Mucosa of descending colon (tissue), 3 donors: ENCODE measurements around the gene IP6K3. TPM values are rescaled to one million over a fixed set of nuclear protein-coding genes. Genes with fewer than 3 reads are reported as not detected.

Experiments used
- ATAC-seq: fragments of 200-7000 bp; cut with Tn5 transposase; one replicate; pipeline ENCODE4 v1.9.1; 2020; ENCODE audit warnings: mild to moderate bottlenecking, moderate library complexity
- DNase-seq, 3 donors: peaks; one replicate each; pipeline ENCODE4 v3.0.0-alpha.2; 2020
- H3K36me3 ChIP-seq: fragments of 200-600 bp; one replicate; pipeline ENCODE4 v1.8.0; 2021; ENCODE audit warnings: low read depth, mild to moderate bottlenecking
- H3K4me1 ChIP-seq: fragments of 200-600 bp; one replicate; pipeline ENCODE4 v1.8.0; 2021; ENCODE audit warnings: low read depth, mild to moderate bottlenecking
- H3K4me3 ChIP-seq: fragments of 200-600 bp; one replicate; pipeline ENCODE4 v1.8.0; 2021; ENCODE audit warnings: mild to moderate bottlenecking
- H3K9me3 ChIP-seq: fragments of 200-600 bp; one replicate; pipeline ENCODE4 v1.8.0; 2021; ENCODE audit warnings: mild to moderate bottlenecking
- intact Hi-C, 2 donors: fragments of 100-400 bp; cut with DNase I in 1 of 2; cut with micrococcal nuclease in 1 of 2; formaldehyde crosslinking; loops; one replicate each; pipeline versions ENCODE4 v1.11.0 to v1.11.1; 2022; cut with DNase I, micrococcal nuclease
- long read RNA-seq, 2 donors: library from polyadenylated mRNA; unstranded; transcript quantifications; one replicate each; pipeline ENCODE4 v2.0.0, GENCODE V29; 2019 to 2021
- total RNA-seq, 3 donors: library from RNA; stranded (reverse); fragmentation: NEBNext Ultra II Directional in 2 of 3; extraction: Animal tissue kit (Norgen Biotek cat#: 25700) in 2 of 3; gene quantifications; one replicate each; pipeline versions ENCODE4 v1.2.1 to v1.2.4, GENCODE V29; 2021 to 2023
- TF ChIP-seq, protein P1 (sequence below): fragments of 200-600 bp; IDR thresholded peaks from one replicate; pipeline ENCODE4 v1.8.0; 2022; ENCODE audit warnings: antibody characterized with exemption, mild to moderate bottlenecking
- donor health status: DM: no; HTN: no; CAD: no; lungs with moderate emphysema.
- donor health status: DM: no; HTN: no; CAD: no.
- donor health status: DM: no; HTN: yes; CAD: no.

IP6K3 gene, protein sequence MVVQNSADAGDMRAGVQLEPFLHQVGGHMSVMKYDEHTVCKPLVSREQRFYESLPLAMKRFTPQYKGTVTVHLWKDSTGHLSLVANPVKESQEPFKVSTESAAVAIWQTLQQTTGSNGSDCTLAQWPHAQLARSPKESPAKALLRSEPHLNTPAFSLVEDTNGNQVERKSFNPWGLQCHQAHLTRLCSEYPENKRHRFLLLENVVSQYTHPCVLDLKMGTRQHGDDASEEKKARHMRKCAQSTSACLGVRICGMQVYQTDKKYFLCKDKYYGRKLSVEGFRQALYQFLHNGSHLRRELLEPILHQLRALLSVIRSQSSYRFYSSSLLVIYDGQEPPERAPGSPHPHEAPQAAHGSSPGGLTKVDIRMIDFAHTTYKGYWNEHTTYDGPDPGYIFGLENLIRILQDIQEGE
- 1 to 10 TPM in 1 of 3 donors, under 1 TPM in 2; 0.67 to 6.8 (median 0.96) TPM for total RNA-seq
- long read RNA-seq, donor 1, partial matches to known transcripts = 1 of 10 reads
- long read RNA-seq, donor 1, other reads (novel, unspliced or antisense) = 6 of 10 reads
- long read RNA-seq, donor 2 = 0 reads

DNA sequence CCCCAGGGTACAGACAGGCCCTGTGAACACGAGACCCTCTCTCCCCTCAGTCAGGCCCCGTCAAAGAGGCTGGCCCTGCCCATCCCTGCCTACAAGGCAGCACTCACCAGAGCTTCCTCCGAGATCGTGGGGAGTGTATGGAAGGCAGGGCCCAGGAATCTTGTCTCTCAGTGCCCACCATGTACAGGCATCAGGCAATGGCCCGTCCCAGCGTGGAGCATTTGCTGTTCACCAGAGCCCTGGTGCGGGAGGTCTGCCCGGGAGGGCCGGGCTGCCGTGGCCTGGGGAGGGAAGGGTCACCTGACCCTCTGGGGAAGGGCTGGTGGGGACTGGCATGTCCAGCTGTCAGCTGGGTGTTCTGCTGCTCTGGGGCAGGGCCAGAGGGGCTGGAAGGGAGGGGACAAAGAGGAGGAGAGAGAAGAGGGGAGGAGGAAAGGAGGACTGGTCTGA lies at the start of gene IP6K3:
Gene IP6K3, minus strand, starts transcription at position 255 of the 450 bp plus-strand sequence. CDS start 11,429 bp downstream, outside the sequence.
- Histone ChIP-seq H3K4me1 (peaks cover 18% of the 10 kb centered on the region), H3K9me3 (no peaks in the 10 kb centered on the region), H3K36me3 (no peaks in the 10 kb centered on the region), H3K4me3 (no peak within 1 kb of the TSS)
- intact Hi-C loops = no loop called here
- TF ChIP-seq, protein P1, sequence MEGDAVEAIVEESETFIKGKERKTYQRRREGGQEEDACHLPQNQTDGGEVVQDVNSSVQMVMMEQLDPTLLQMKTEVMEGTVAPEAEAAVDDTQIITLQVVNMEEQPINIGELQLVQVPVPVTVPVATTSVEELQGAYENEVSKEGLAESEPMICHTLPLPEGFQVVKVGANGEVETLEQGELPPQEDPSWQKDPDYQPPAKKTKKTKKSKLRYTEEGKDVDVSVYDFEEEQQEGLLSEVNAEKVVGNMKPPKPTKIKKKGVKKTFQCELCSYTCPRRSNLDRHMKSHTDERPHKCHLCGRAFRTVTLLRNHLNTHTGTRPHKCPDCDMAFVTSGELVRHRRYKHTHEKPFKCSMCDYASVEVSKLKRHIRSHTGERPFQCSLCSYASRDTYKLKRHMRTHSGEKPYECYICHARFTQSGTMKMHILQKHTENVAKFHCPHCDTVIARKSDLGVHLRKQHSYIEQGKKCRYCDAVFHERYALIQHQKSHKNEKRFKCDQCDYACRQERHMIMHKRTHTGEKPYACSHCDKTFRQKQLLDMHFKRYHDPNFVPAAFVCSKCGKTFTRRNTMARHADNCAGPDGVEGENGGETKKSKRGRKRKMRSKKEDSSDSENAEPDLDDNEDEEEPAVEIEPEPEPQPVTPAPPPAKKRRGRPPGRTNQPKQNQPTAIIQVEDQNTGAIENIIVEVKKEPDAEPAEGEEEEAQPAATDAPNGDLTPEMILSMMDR = no peak
- ATAC-seq (no peak), DNase-seq (no peak)

DNA sequence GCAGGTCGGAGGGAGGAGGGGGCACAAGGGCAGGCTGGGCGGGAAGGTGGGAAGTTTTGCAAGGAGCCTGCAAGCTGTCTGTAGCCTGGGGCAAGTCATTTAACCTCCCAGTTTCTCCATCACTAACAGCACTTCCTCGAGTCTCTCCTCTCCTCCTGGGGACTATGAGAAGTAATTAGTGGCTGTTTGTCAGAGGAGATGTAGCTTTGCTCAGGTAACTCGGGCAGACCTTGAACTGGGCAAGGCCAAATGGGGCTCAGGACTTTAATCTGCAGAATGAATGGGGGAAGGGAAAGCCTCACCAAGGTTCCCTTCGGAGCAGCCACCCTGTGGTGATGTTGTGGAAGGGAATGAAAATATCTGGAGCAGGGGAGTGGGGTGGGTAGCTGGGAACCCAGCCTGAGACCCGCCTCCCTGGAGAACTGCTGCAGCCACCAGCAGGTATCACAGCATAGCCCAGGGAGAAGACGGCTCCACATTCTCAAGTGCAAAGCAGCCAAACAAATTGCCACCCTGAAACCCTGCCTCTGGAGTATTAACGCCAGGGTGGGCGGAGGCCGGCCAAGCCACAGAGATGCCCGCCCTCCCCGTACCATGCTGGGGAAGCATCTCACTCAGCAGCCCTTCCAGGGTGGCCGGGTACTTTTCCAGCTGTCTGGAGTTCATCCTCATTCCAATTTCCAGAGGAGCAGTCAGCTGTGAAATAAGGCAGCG lies 48.4 kb upstream of the IP6K3 start:
- H3K4me1 ChIP-seq = no peaks in the 10 kb centered on the region
- no peaks in the 10 kb centered on the region for H3K9me3 ChIP-seq
- intact Hi-C loops = no loop called here
- H3K36me3 ChIP-seq = no peaks in the 10 kb centered on the region
- TF ChIP-seq, protein P1 = no peak
- no peak overlapping the region for H3K4me3 ChIP-seq
- peak; percentile 26 for ATAC-seq
- peak in 1 of 3 donors; percentile 19 for DNase-seq

DNA sequence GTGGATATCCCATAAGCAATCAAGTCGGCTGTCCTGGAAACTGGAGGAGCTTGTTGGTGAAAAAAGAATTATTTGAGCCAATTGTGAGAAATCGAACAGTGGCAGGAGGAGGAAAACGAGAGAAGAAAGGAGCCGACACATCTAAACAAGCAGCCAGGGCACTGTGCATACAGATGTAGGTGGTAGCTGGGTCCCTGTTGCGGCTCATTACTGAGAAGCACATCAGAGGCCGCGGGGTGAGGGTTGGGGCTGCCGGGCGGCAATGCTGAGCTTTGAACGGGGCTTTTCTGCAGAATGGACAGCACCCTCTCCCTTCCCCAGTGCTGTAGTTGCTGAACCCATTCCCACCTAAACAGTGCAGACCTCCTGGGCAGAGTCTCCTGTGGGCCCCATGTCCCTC lies 46.3 kb upstream of the IP6K3 start:
- TF ChIP-seq, protein P1 = no peak
- no peaks in the 10 kb centered on the region for H3K9me3 ChIP-seq
- H3K4me3 ChIP-seq = no peak overlapping the region
- H3K36me3 ChIP-seq = no peaks in the 10 kb centered on the region
- intact Hi-C loops = no loop called here
- ATAC-seq (no peak), DNase-seq (peak in 1 of 3 donors; percentile 10)
- H3K4me1 ChIP-seq = peaks cover 1% of the 10 kb centered on the region

DNA sequence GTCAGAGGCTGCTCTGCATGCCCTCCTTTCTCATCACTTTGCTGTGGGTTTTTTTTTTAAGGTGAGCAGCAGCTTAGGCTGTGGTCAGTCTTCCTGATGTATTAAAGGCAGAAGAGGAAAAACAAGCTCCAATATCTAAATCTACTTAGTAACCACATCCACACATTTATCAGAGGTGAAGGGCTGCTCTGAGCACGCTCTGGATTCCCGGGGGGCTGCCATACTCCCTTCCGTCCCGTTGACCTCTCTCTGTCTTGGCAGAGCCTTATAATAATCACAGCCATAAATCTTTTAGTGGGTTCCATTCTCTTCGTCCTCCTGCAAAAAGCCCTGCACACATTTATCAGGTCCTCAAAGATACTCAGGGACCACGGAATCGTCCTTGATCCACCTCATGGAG lies 44.9 kb upstream of the IP6K3 start:
- H3K36me3 ChIP-seq = no peaks in the 10 kb centered on the region
- TF ChIP-seq, protein P1 = no peak
- intact Hi-C loops = no loop called here
- no peak overlapping the region for H3K4me3 ChIP-seq
- ATAC-seq (no peak), DNase-seq (peak in 1 of 3 donors; percentile 3)
- H3K9me3 ChIP-seq = no peaks in the 10 kb centered on the region
- H3K4me1 ChIP-seq = peaks cover 14% of the 10 kb centered on the region

DNA sequence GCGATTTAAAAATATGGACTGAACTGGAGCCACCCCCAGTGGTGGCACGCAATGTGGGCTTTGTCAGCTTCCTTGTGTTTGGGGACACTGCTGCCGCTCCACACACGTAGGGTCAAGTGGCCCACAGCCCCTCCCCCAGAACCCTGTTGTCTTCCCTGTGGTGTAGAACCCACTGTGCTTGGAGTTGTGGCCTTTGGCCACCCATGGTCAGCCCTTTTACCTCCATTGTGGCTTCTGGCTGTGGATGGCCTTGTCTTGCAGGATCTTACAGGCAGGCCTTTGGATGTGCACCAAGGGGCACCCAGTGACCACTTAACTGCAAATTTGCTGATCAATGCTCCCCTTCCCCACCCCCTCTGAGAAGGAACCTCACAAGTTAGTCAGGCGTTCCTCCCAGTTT lies 44.2 kb upstream of the IP6K3 start:
- TF ChIP-seq, protein P1 = no peak
- ATAC-seq = no peak
- H3K9me3 ChIP-seq = no peaks in the 10 kb centered on the region
- DNase-seq = peak in 1 of 3 donors; percentile 39
- intact Hi-C loops = no loop called here
- H3K36me3 ChIP-seq = no peaks in the 10 kb centered on the region
- no peak overlapping the region for H3K4me3 ChIP-seq
- H3K4me1 ChIP-seq = peaks cover 21% of the 10 kb centered on the region
